Activated CD4-positive, alpha-beta T cell treated with anti-CD3 and anti-CD28 coated beads, Interleukin-2, amount 50 U/mL, for 4 hours (primary cell): Measurements from ENCODE around the gene MARS1.

Experiments used
- DNase-seq, 2 experiments: peaks; one replicate each; pipeline ENCODE4 v3.0.0-alpha.2; 2020

MARS1 gene

DNA sequence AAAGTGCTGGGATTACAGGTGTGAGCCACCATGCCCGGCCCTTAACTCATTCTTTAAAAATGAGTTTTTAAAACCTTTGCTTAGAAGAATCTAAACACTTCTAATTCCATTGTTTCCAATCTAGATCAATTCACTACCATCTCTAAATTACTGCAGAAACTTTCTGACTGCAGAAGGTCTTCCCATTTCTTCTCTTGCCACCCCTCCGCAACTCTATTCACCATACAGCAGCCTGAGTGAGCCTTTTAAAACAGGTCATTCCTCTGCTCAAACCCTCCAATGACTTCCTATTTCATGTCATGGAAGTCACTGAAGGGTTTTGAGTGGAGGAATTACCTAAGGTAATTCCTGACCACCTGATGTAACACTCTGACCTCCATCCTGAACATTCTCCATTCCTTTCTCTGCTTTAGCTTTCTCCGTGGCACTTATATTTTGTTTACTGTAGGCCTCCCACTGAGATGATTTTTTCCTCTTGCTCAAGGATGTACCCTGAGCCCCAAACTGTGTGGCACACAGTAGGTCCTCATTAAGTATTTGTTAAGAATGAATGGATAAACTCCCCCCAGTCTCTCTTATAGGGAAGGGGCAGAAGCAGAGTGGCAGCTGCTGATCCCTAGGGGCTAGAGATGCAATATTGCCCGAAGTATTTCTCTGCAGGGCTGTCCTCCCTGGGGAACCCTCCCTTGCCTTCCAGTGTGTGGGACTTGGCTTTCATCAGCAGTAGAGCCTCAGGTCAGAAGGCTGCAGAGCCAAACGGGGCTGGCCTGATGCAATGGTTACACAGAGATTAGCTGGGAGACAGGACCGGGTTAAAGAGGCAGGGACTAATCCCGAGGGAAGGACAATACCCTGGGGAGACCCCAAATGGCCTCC lies 31.3 kb downstream of the MARS1 start:
- no peak for DNase-seq

GRCh38 chr12:57519796-57520052 lies 31.9 kb downstream of the MARS1 start:
- peak in 1 of 2 experiments; percentile 15 for DNase-seq

DNA sequence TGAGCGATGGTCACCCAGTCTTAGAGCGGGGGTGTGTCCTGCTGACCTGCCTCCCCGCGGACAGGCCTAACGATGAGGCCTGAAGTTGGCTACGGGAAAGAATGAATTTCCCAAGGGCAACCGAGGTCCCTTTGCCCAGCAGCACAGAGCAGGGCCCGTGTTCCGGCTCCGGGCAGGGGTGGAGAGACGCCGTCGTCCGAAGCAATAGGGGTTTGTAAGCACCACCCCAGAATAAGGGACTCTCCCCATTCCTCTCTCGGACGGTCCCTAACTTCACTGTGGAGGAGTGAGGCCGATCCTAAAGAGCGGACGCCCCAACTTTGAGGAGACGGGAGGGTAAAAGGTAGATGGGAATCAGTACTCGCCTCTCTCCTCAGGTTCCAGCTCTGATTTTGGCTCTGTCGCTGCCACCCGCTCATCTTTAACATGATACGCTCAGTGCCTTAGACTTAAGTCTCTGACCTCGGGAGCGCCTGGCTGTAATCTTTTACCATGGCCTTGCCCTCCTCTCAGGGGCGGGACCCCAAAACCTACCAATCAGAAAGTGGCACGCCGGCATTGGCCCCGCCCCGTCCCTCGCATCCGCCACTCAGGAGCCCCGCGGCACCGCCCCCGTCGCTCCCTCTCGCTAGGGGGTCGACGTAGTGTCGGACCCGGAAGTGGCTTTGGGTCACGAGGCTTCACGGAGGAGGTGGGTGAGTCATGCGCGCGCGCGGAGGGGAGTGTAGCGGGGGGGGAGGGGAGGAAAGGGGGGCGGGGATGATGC lies 32.4 kb downstream of the MARS1 start, which contains the start of gene DDIT3:
Gene DDIT3, minus strand, starts transcription at position 462 of the 766 bp plus-strand sequence. CDS start 3,108 bp downstream, outside the sequence.
- DNase-seq = peak; percentile 99 to 100

DNA sequence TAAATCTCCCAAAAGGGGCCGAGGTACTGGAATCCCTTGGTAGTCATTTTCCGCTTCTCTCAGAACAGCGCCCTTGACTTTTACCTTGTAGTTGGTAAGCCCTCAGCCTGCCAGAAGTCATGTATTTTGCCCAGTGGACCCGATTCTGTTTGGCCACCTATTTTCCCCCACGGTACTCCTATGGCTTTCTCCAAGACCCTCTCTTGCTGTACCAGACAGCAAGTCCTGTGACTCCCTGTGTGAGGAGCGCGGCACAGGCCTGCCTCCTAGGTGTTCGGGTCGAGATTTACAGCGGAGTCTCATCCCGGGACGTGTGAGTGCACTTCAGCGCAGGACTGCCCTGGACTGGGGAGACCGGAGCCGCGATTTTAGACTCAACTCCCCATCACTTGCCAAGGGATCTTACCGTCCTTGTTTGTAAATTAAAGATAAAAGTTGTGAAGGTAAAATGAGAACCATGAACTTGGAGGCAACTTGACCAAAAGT lies 33.7 kb downstream of the MARS1 start:
- DNase-seq = peak in 1 of 2 experiments; percentile 19

- DNase-seq = peak; percentile 81 to 86
These were observed 34.4 kb downstream of the MARS1 start, which contains the start of gene MBD6 for GRCh38 chr12:57522011-57522886. TSS of gene MBD6 (plus strand) at chr12:57522824. CDS start at chr12:57524304, 1,480 bp downstream.

- peak; percentile 42 to 46 for DNase-seq
These were observed 35.2 kb downstream of the MARS1 start for GRCh38 chr12:57522887-57523705.

- DNase-seq = no peak
These were observed 36.1 kb downstream of the MARS1 start for GRCh38 chr12:57523706-57524614.

DNA sequence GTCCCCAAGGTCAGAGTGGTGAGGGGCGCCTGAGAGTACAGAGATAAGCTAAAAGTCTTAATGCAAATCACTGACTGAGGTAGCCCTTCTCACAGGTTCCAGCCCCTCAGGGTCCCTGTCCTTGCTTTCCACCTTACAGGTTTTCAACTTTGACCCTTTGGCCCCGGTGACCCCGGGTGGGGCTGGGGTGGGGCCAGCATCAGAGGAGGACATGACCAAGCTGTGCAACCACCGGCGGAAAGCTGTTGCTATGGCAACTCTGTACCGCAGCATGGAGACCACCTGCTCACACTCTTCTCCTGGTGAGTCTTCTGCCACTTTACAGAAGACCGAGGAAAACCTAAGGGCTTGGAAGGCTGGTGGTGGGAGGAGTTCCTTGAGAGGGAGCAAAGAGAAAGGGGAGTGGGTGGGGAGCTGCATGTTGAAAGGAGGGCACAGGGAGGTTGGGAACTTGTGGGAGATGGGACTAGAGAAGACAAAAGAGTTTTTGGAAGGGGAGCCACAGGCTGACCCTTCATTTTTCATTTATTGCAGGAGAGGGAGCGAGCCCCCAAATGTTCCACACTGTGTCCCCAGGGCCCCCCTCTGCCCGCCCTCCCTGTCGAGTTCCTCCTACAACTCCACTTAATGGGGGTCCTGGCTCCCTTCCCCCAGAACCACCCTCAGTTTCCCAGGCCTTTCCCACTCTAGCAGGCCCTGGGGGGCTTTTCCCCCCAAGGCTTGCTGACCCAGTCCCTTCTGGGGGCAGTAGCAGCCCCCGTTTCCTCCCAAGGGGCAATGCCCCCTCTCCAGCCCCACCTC lies 37.1 kb downstream of the MARS1 start:
- no peak for DNase-seq

DNA sequence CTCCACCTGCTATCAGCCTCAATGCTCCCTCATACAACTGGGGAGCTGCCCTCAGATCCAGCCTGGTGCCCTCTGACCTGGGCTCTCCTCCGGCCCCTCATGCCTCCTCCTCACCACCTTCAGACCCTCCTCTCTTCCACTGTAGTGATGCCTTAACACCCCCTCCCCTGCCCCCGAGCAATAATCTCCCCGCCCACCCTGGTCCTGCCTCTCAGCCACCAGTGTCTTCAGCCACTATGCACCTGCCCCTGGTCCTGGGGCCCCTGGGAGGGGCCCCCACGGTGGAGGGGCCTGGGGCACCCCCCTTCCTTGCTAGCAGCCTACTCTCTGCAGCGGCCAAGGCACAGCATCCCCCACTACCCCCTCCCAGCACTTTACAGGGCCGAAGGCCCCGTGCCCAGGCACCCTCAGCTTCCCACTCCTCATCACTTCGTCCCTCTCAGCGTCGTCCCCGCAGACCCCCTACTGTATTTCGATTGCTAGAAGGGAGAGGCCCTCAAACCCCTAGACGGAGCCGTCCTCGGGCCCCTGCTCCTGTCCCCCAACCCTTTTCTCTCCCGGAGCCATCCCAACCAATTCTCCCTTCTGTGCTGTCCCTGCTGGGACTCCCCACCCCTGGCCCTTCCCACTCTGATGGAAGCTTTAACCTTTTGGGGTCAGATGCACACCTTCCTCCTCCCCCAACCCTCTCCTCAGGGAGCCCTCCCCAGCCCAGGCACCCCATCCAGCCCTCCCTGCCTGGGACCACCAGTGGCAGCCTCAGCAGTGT lies 37.9 kb downstream of the MARS1 start:
- DNase-seq = no peak

- no peak for DNase-seq
These were observed 38.7 kb downstream of the MARS1 start for GRCh38 chr12:57526477-57527126.

DNA sequence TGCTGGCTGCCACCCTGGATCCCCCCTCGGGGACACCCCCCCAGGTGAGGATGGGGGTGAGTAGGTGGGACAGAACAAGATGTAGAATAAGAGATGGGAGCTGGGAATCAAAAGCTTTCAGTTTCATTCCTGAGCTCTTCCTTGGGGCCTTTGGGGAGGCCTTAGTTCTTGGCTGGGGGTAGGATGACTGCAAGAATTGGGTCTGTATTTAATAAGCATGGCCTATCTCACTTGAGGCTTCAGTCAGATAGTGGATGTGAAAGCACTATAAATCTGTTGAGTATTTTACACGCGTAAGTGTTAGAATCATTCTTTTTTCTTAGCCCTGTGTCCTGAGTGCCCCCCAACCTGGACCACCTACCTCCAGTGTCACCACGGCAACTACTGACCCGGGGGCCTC lies 39.3 kb downstream of the MARS1 start:
- DNase-seq = no peak

DNA sequence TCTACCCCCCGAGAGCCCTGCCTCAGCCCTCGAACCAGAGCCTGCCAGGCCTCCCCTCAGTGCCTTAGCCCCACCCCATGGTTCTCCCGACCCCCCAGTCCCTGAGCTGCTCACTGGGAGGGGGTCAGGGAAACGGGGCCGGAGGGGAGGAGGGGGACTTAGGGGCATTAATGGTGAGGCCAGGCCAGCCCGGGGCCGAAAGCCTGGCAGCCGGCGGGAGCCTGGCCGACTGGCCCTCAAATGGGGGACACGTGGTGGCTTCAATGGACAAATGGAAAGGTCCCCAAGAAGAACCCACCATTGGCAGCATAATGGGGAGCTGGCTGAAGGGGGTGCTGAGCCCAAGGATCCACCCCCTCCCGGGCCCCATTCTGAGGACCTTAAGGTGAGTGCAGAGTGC lies 40.3 kb downstream of the MARS1 start:
- no peak for DNase-seq

DNA sequence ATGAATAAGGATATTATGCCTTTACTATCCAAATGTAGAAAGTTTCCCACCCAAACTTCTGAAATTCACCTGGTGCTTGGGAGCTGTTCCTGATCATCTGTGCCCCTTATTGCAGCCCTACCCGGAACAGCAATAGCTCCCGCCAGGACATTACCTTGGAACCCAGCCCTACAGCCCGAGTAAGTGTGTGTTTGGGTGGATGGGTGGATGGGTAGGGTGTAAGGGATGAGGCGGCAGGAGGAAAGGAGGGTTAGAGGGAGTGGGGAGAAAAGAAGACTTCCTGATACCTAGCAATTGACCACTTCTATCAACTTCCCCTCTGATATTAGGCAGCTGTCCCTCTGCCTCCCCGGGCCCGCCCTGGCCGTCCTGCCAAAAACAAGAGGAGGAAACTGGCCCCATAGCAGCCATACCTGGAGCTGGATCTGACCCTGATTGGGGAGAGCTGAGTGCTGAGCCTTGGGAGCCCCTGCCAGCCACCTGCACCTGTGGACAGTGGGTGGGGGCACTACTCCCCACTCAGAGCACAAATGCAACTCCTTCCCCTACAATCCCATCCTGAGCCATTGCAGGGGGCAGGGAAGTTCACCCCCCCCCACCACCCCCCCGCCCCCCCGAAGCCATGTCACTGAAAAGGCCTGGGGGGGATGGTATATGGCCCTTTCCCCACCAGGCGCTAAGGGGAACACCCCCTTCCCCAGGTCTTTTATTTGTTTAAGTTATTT lies 41.1 kb downstream of the MARS1 start:
- DNase-seq = no peak

DNA sequence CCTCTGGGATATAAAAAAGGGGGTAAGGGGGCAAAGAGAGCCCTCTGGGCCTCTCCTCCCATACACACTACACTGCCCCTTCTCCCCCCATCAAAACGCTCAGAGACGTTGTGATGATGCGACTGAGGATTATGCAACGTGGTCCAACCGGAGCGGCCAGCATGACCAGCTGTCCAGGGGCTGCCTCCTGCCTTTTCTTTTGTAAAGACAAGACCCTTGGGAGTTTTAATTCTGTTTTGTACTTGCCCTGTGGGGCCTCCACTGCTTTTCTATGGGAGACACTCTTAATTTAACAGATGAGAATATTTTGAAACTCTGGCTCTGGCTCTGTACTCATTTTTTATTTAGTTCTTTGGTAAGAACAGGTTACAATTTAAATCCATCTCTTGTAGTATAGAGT lies 42.0 kb downstream of the MARS1 start:
- no peak for DNase-seq

- no peak for DNase-seq
These were observed 42.7 kb downstream of the MARS1 start for GRCh38 chr12:57530396-57531142.

GRCh38 chr12:57531836-57532235 lies 44.0 kb downstream of the MARS1 start:
- DNase-seq = no peak

- DNase-seq = no peak
These were observed 45.2 kb downstream of the MARS1 start for GRCh38 chr12:57533108-57533507.
